ENCODE measurements around the gene SLC39A10.
A peak's percentile ranks its signal among the peaks of the same experiment; 100 is the strongest.
"Not testable (repeated sequence)": the region's sequence is repeated elsewhere in the genome, so short reads cannot be mapped to it uniquely, and the experiment has no call there.

Gene SLC39A10

GRCh38 chr2:195674491-195675221 lies 17.6 kb downstream of the SLC39A10 start:
- no peak overlapping the region for H3K27ac ChIP-seq (ENCODE audit: low read depth, low read length)
- no peaks in the 10 kb centered on the region for H3K4me1 ChIP-seq (ENCODE audit: control insufficient read depth, insufficient read depth, low read length)
- peaks cover 27% of the 10 kb centered on the region for H3K36me3 ChIP-seq (ENCODE audit: control insufficient read depth, insufficient read depth, low read length)

GRCh38 chr2:195675783-195676427 lies 18.9 kb downstream of the SLC39A10 start:
- Histone ChIP-seq H3K27ac (ENCODE audit: low read depth, low read length) (no peak overlapping the region), H3K9ac (ENCODE audit: low read depth, low read length) (no peak overlapping the region), H3K4me1 (ENCODE audit: control insufficient read depth, insufficient read depth, low read length) (no peaks in the 10 kb centered on the region), H3K27me3 (ENCODE audit: control insufficient read depth, insufficient read depth, low read length) (no peaks in the 10 kb centered on the region), H3K4me3 (ENCODE audit: low read depth, low read length) (no peak overlapping the region), H3K36me3 (ENCODE audit: control insufficient read depth, insufficient read depth, low read length) (peaks cover 40% of the 10 kb centered on the region), H3K9me3 (ENCODE audit: control insufficient read depth, insufficient read depth, low read length) (no peaks in the 10 kb centered on the region)

More at GRCh38 chr2:195674491-195675221, 17.6 kb downstream of the SLC39A10 start:
- no peaks in the 10 kb centered on the region for H3K27me3 ChIP-seq (ENCODE audit: control insufficient read depth, insufficient read depth, low read length)
- no peak overlapping the region for H3K9ac ChIP-seq (ENCODE audit: low read depth, low read length)
- no peaks in the 10 kb centered on the region for H3K9me3 ChIP-seq (ENCODE audit: control insufficient read depth, insufficient read depth, low read length)
- no peak overlapping the region for H3K4me3 ChIP-seq (ENCODE audit: low read depth, low read length)

- Histone ChIP-seq H3K4me3 (ENCODE audit: low read depth, low read length) (no peak overlapping the region), H3K27me3 (ENCODE audit: control insufficient read depth, insufficient read depth, low read length) (no peaks in the 10 kb centered on the region), H3K9me3 (ENCODE audit: control insufficient read depth, insufficient read depth, low read length) (no peaks in the 10 kb centered on the region), H3K27ac (ENCODE audit: low read depth, low read length) (no peak overlapping the region), H3K4me1 (ENCODE audit: control insufficient read depth, insufficient read depth, low read length) (no peaks in the 10 kb centered on the region), H3K36me3 (ENCODE audit: control insufficient read depth, insufficient read depth, low read length) (peaks cover 44% of the 10 kb centered on the region), H3K9ac (ENCODE audit: low read depth, low read length) (no peak overlapping the region)
Observed at GRCh38 chr2:195677290-195677689, 20.3 kb downstream of the SLC39A10 start.

GRCh38 chr2:195677884-195678283 lies 20.9 kb downstream of the SLC39A10 start:
- H3K4me3 ChIP-seq (ENCODE audit: low read depth, low read length) = no peak overlapping the region
- H3K9me3 ChIP-seq (ENCODE audit: control insufficient read depth, insufficient read depth, low read length) = no peaks in the 10 kb centered on the region
- no peak overlapping the region for H3K9ac ChIP-seq (ENCODE audit: low read depth, low read length)
- peaks cover 47% of the 10 kb centered on the region for H3K36me3 ChIP-seq (ENCODE audit: control insufficient read depth, insufficient read depth, low read length)
- H3K4me1 ChIP-seq (ENCODE audit: control insufficient read depth, insufficient read depth, low read length) = no peaks in the 10 kb centered on the region
- H3K27ac ChIP-seq (ENCODE audit: low read depth, low read length) = no peak overlapping the region
- H3K27me3 ChIP-seq (ENCODE audit: control insufficient read depth, insufficient read depth, low read length) = no peaks in the 10 kb centered on the region

- Histone ChIP-seq H3K4me3 (ENCODE audit: low read depth, low read length) (no peak overlapping the region), H3K9me3 (ENCODE audit: control insufficient read depth, insufficient read depth, low read length) (no peaks in the 10 kb centered on the region), H3K27me3 (ENCODE audit: control insufficient read depth, insufficient read depth, low read length) (no peaks in the 10 kb centered on the region), H3K4me1 (ENCODE audit: control insufficient read depth, insufficient read depth, low read length) (peaks cover 28% of the 10 kb centered on the region), H3K27ac (ENCODE audit: low read depth, low read length) (no peak overlapping the region), H3K36me3 (ENCODE audit: control insufficient read depth, insufficient read depth, low read length) (peaks cover 47% of the 10 kb centered on the region), H3K9ac (ENCODE audit: low read depth, low read length) (no peak overlapping the region)
Observed at GRCh38 chr2:195682077-195682476, 25.1 kb downstream of the SLC39A10 start.

GRCh38 chr2:195683174-195683573 lies 26.1 kb downstream of the SLC39A10 start:
- H3K4me3 ChIP-seq (ENCODE audit: low read depth, low read length) = no peak overlapping the region
- no peak overlapping the region for H3K27ac ChIP-seq (ENCODE audit: low read depth, low read length)
- no peaks in the 10 kb centered on the region for H3K9me3 ChIP-seq (ENCODE audit: control insufficient read depth, insufficient read depth, low read length)
- peaks cover 47% of the 10 kb centered on the region for H3K36me3 ChIP-seq (ENCODE audit: control insufficient read depth, insufficient read depth, low read length)
- H3K9ac ChIP-seq (ENCODE audit: low read depth, low read length) = no peak overlapping the region
- no peaks in the 10 kb centered on the region for H3K27me3 ChIP-seq (ENCODE audit: control insufficient read depth, insufficient read depth, low read length)
- peaks cover 38% of the 10 kb centered on the region for H3K4me1 ChIP-seq (ENCODE audit: control insufficient read depth, insufficient read depth, low read length)

- no peak overlapping the region for H3K9ac ChIP-seq (ENCODE audit: low read depth, low read length)
- no peak overlapping the region for H3K27ac ChIP-seq (ENCODE audit: low read depth, low read length)
- no peaks in the 10 kb centered on the region for H3K27me3 ChIP-seq (ENCODE audit: control insufficient read depth, insufficient read depth, low read length)
- peaks cover 38% of the 10 kb centered on the region for H3K4me1 ChIP-seq (ENCODE audit: control insufficient read depth, insufficient read depth, low read length)
- no peaks in the 10 kb centered on the region for H3K9me3 ChIP-seq (ENCODE audit: control insufficient read depth, insufficient read depth, low read length)
- H3K4me3 ChIP-seq (ENCODE audit: low read depth, low read length) = no peak overlapping the region
- peaks cover 39% of the 10 kb centered on the region for H3K36me3 ChIP-seq (ENCODE audit: control insufficient read depth, insufficient read depth, low read length)
Observed at GRCh38 chr2:195686564-195686963, 29.5 kb downstream of the SLC39A10 start.

- Histone ChIP-seq H3K9me3 (ENCODE audit: control insufficient read depth, insufficient read depth, low read length) (no peaks in the 10 kb centered on the region), H3K36me3 (ENCODE audit: control insufficient read depth, insufficient read depth, low read length) (peaks cover 30% of the 10 kb centered on the region), H3K27ac (ENCODE audit: low read depth, low read length) (peak overlapping the region; percentile 48), H3K4me1 (ENCODE audit: control insufficient read depth, insufficient read depth, low read length) (peaks cover 38% of the 10 kb centered on the region), H3K4me3 (ENCODE audit: low read depth, low read length) (no peak overlapping the region), H3K9ac (ENCODE audit: low read depth, low read length) (no peak overlapping the region; the same call in 1 of the 2 replicates), H3K27me3 (ENCODE audit: control insufficient read depth, insufficient read depth, low read length) (no peaks in the 10 kb centered on the region)
Observed at GRCh38 chr2:195687320-195688086, 30.5 kb downstream of the SLC39A10 start.

- not testable (repeated sequence) for H3K9me3 ChIP-seq (ENCODE audit: control insufficient read depth, insufficient read depth, low read length); H3K9ac ChIP-seq (ENCODE audit: low read depth, low read length); H3K36me3 ChIP-seq (ENCODE audit: control insufficient read depth, insufficient read depth, low read length); H3K4me3 ChIP-seq (ENCODE audit: low read depth, low read length); H3K27ac ChIP-seq (ENCODE audit: low read depth, low read length); H3K27me3 ChIP-seq (ENCODE audit: control insufficient read depth, insufficient read depth, low read length)
- H3K4me1 ChIP-seq (ENCODE audit: control insufficient read depth, insufficient read depth, low read length) = peaks cover 29% of the 10 kb centered on the region
Observed at GRCh38 chr2:195692531-195692930, 35.5 kb downstream of the SLC39A10 start.

GRCh38 chr2:195694553-195694952 lies 37.5 kb downstream of the SLC39A10 start:
- Histone ChIP-seq H3K27me3 (ENCODE audit: control insufficient read depth, insufficient read depth, low read length) (no peaks in the 10 kb centered on the region), H3K36me3 (ENCODE audit: control insufficient read depth, insufficient read depth, low read length) (peaks cover 7% of the 10 kb centered on the region; the same call in 1 of the 2 replicates), H3K4me3 (ENCODE audit: low read depth, low read length) (no peak overlapping the region), H3K4me1 (ENCODE audit: control insufficient read depth, insufficient read depth, low read length) (peaks cover 24% of the 10 kb centered on the region), H3K9me3 (ENCODE audit: control insufficient read depth, insufficient read depth, low read length) (no peaks in the 10 kb centered on the region), H3K9ac (ENCODE audit: low read depth, low read length) (0 out of 2 replicates have a peak overlapping the region, but pooled peaks have one; percentile 53), H3K27ac (ENCODE audit: low read depth, low read length) (peak overlapping the region; percentile 82)

Measured in HUES48 (cell line).